Left lung (tissue), 10 donors: ENCODE results near the gene PDZD4. TPM values are rescaled to one million over a fixed set of nuclear protein-coding genes. Genes with fewer than 3 reads are reported as not detected.
A peak's percentile ranks its signal among the peaks of the same experiment; 100 is the strongest.

Experiments used
- ATAC-seq: fragments of 200-7000 bp; cut with Tn5 transposase; one replicate; pipeline ENCODE4 v1.9.1; 2020; ENCODE audit warnings: moderate library complexity
- DNase-seq, 4 donors: peaks; one replicate each; pipeline ENCODE4 v3.0.0-alpha.2; 2013 to 2020
- H3K27ac ChIP-seq, 2 donors: fragments of 200-600 bp; sonication (generic) in 1 of 2; one replicate each; pipeline versions ENCODE4 v1.5.0 to v1.8.0; 2020 to 2021
- H3K27me3 ChIP-seq, 2 donors: fragments of 200-600 bp; sonication (generic) in 1 of 2; one replicate each; pipeline versions ENCODE4 v1.5.0 to v1.8.0; 2020 to 2021
- H3K36me3 ChIP-seq, 2 donors: fragments of 200-600 bp; sonication (generic) in 1 of 2; one replicate each; pipeline versions ENCODE4 v1.5.0 to v1.8.0; 2020 to 2021
- H3K4me1 ChIP-seq, 2 donors: fragments of 200-600 bp; one replicate each; pipeline ENCODE4 v1.8.0; 2021
- H3K4me3 ChIP-seq, 2 donors: fragments of 200-600 bp; sonication (generic) in 1 of 2; one replicate each; pipeline versions ENCODE4 v1.5.0 to v1.8.0; 2020 to 2021; ENCODE audit warnings: mild to moderate bottlenecking in 1 of 2
- H3K9me3 ChIP-seq, 2 donors: fragments of 200-600 bp; sonication (generic) in 1 of 2; one replicate each; pipeline versions ENCODE4 v1.5.0 to v1.8.0; 2020 to 2021
- CTCF ChIP-seq, 2 donors: fragments of 200-600 bp; sonication (generic) in 1 of 2; IDR thresholded peaks; one replicate each; pipeline versions ENCODE4 v1.5.0 to v1.8.0; 2021; ENCODE audit warnings: antibody characterized with exemption in 2 of 2
- intact Hi-C, 2 donors: fragments of 100-400 bp; cut with DNase I; formaldehyde crosslinking; loops; one replicate each; pipeline versions ENCODE4 v1.11.2 to v1.14.2; 2022
- polyA plus RNA-seq, 6 donors: library from polyadenylated mRNA; unstranded; fragments of 120-200 nt; gene quantifications; one replicate each; pipeline ENCODE4 v1.2.1, GENCODE V29; 2013; ENCODE audit not compliant: insufficient read length in 6 of 6
- total RNA-seq, 2 donors: library from RNA; stranded (reverse); fragmentation: NEBNext Ultra II Directional; extraction: Animal tissue kit (Norgen Biotek cat#: 25700); gene quantifications; one replicate each; pipeline ENCODE4 v1.2.1, GENCODE V29; 2021
- donor health status: DM: no; HTN: yes; CAD: no.
- donor health status: DM: no; HTN: no; CAD: no.

The PDZD4 gene
- total and polyA plus RNA-seq, 8 donors, result 2.3 to 13.7 (median 10.3) TPM

- DNase-seq, result no peak
- no peaks in the 10 kb centered on the region for H3K9me3 ChIP-seq
- H3K27ac ChIP-seq, result no peak overlapping the region
- intact Hi-C loops, result no loop called here
- H3K36me3 ChIP-seq, result peaks cover 0 to 30% of the 10 kb centered on the region in 2 donors
- H3K4me1 ChIP-seq, result peaks cover 0 to 14% of the 10 kb centered on the region in 2 donors
- TF ChIP-seq CTCF (IDR thresholded peaks at IDR 0.05), result no peak
- no peak for ATAC-seq
- no peak overlapping the region for H3K4me3 ChIP-seq
- H3K27me3 ChIP-seq, result no peaks in the 10 kb centered on the region
Measured at GRCh38 chrX:153800746-153801145, 29.6 kb downstream of the PDZD4 start.

GRCh38 chrX:153800177-153800722 is 30.1 kb downstream of the PDZD4 start:
- no peak for ATAC-seq

GRCh38 chrX:153799326-153799725 is 31.0 kb downstream of the PDZD4 start:
- ATAC-seq (no peak), DNase-seq (no peak)
- intact Hi-C loops, result no loop called here

More at GRCh38 chrX:153800177-153800722, 30.1 kb downstream of the PDZD4 start:
- Histone ChIP-seq H3K4me1 (peaks cover 0 to 19% of the 10 kb centered on the region in 2 donors), H3K36me3 (peaks cover 0 to 30% of the 10 kb centered on the region in 2 donors), H3K4me3 (no peak overlapping the region), H3K9me3 (no peaks in the 10 kb centered on the region), H3K27ac (no peak overlapping the region), H3K27me3 (no peaks in the 10 kb centered on the region)
- intact Hi-C loops, result no loop called here
- TF ChIP-seq CTCF (IDR thresholded peaks at IDR 0.05), result no peak
- DNase-seq, result no peak

GRCh38 chrX:153797415-153798015 is 32.8 kb downstream of the PDZD4 start:
- H3K4me1 ChIP-seq, result peaks cover 0 to 34% of the 10 kb centered on the region in 2 donors
- no peak for TF ChIP-seq CTCF (IDR thresholded peaks at IDR 0.05)
- no peaks in the 10 kb centered on the region for H3K9me3 ChIP-seq
- no peak overlapping the region for H3K27ac ChIP-seq
- H3K27me3 ChIP-seq, result no peaks in the 10 kb centered on the region
- H3K4me3 ChIP-seq, result no peak overlapping the region
- intact Hi-C loops, result no loop called here
- ATAC-seq (no peak), DNase-seq (no peak)
- peaks cover 0 to 30% of the 10 kb centered on the region in 2 donors for H3K36me3 ChIP-seq

More at GRCh38 chrX:153799326-153799725, 31.0 kb downstream of the PDZD4 start:
- no peaks in the 10 kb centered on the region for H3K27me3 ChIP-seq
- H3K27ac ChIP-seq, result no peak overlapping the region
- no peaks in the 10 kb centered on the region for H3K9me3 ChIP-seq
- peaks cover 0 to 30% of the 10 kb centered on the region in 2 donors for H3K36me3 ChIP-seq
- TF ChIP-seq CTCF (IDR thresholded peaks at IDR 0.05), result no peak
- H3K4me3 ChIP-seq, result no peak overlapping the region
- H3K4me1 ChIP-seq, result peaks cover 0 to 23% of the 10 kb centered on the region in 2 donors

- ATAC-seq (peak; percentile 3), DNase-seq (no peak)
- intact Hi-C loops, result no loop called here
- H3K36me3 ChIP-seq, result peaks cover 0 to 37% of the 10 kb centered on the region in 2 donors
- H3K4me1 ChIP-seq, result peaks cover 0 to 38% of the 10 kb centered on the region in 2 donors
- TF ChIP-seq CTCF (IDR thresholded peaks at IDR 0.05), result no peak
- peak overlapping the region in 1 of 2 donors; percentile 94 for H3K27ac ChIP-seq
- H3K9me3 ChIP-seq, result no peaks in the 10 kb centered on the region
- no peaks in the 10 kb centered on the region for H3K27me3 ChIP-seq
- H3K4me3 ChIP-seq, result peak overlapping the region; percentile 48 to 76
Measured at GRCh38 chrX:153794897-153795816, 35.2 kb downstream of the PDZD4 start.
